Measurements from ENCODE around the gene OR52L1.

OR52L1 gene

DNA sequence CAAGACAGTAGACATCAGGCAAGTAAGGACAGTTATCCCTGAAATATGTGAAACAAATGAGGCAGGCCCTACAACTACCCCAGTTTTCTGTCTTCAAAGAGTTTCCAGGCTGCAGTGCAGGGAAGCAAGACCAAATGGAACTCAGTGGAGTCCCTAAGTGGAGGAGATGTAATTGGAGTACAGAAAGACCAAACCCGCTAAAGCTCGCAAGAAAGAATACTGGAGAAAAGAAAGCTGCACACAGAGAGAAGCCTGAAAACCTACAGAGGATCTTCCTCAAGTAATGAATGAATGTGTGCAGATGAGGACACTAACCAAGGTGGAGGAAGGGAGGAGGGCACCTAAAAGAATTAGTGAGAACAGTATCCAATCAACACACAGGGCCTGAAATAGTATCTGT lies 46.0 kb downstream of the OR52L1 start:
- DNase-seq (ENCODE audit: low read depth, low spot score) = no peak

DNA sequence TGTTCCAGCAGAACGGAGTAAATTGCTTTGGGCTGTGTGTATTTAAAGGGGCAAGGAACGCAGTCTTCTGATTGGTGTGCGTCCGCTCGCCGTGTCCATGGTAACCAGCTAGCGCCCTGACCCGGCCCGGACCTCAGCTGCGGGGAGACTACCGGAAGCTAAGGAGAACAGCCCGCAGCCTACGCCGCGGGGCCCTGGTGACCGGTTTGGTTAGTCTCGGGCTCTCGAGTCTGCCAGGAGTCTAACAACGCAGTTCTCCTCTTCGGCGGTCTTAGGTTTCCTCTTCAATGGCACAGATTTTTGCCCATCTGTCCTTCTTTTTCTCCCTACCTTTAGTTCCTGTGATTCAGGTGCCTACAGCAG lies 48.2 kb downstream of the OR52L1 start:
- no peak for DNase-seq (ENCODE audit: low read depth, low spot score)

DNA sequence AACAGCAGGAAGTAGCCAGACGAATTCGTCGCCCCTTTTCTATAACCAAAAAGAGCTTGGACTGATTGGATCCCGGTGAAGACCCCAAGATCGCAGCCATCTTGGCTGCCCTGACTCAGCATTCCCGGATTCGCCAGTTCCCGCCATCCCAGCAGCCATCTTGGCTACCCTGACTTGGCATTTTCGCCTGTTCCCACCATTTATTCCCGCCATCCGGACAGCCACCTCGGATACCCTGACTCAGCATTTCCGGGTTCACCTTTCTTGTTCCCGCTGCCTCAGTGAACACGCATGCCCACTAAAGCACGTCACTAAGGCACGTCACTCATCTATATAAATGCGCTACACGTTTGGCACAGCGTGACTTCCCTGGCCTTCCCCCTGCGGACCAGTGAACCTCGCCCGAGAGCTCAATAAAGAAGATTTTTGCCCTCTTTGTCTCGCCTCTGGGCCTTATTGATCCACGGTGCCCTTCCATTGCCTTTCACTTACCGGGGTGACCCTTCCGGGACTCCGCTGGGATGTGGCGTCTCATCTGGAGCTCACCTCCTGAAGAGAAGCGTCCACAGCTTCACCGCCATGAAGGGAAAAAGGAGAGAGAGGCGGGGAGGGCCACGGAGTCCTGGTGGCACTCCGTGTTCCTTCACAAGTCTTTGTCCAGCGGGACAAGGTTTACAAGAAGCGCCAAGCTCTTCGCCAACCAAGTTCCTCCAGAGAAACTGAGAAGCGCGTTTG lies 48.8 kb downstream of the OR52L1 start:
- no peak for DNase-seq (ENCODE audit: low read depth, low spot score)

All from astrocyte of the hippocampus (primary cell).